ENCODE measurements around the gene NALCN. TPM values are rescaled to one million over a fixed set of nuclear protein-coding genes. Genes with fewer than 3 reads are reported as not detected.
A peak's percentile ranks its signal among the peaks of the same experiment; 100 is the strongest.

NALCN gene
- total RNA-seq, 1 donor: 11.2 TPM

DNA sequence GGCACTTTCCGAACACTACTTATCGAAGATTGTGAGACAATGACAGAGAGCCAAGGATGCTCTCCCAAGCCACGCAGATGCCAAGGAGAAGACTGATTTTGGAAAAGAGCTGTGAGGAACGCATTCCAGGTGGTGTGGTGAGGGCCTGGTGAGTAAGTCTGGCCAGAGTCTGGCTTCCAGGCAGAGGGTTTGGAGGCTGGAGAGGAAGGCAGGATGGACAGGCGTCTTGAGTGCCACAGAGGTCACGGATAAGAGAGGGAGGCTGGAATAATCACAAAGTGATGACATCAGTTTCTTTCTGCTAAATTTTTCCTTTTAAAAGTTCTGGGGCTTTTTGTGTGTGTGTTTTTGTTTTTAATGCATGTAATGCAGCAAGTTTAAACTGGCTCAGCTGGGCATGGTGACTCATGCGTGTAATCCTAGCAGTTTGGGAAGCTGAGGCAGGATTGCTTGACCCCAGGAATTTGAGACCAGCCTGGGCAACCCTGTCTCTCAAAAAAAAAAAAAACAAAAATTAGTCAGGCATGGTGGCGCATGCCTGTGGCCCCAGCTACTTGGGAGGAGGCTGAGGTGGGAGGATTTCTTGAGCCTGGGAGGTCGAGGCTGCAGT is 235.1 kb downstream of the NALCN start:
- Histone ChIP-seq H3K4me1 (ENCODE audit: insufficient read depth, low read length) (no peaks in the 10 kb centered on the region), H3K27ac (ENCODE audit: low read depth, low read length) (no peak overlapping the region), H3K36me3 (ENCODE audit: insufficient read depth, low read length) (no peaks in the 10 kb centered on the region), H3K79me2 (ENCODE audit: insufficient read depth, low read length) (no peaks in the 10 kb centered on the region), H3K9me3 (ENCODE audit: low read depth, low read length) (no peaks in the 10 kb centered on the region), H3K27me3 (ENCODE audit: insufficient read depth, low read length) (no peaks in the 10 kb centered on the region), H3K4me3 (ENCODE audit: insufficient read depth, low read length) (no peak overlapping the region), H2AFZ (ENCODE audit: low read length) (no peak overlapping the region), H4K20me1 (ENCODE audit: insufficient read depth, low read length) (no peaks in the 10 kb centered on the region), H3K4me2 (ENCODE audit: insufficient read depth, low read length) (no peak overlapping the region)
- DNase-seq (ENCODE audit: insufficient read length, low spot score, missing footprints): peak; percentile 4
- TF ChIP-seq, protein P1, sequence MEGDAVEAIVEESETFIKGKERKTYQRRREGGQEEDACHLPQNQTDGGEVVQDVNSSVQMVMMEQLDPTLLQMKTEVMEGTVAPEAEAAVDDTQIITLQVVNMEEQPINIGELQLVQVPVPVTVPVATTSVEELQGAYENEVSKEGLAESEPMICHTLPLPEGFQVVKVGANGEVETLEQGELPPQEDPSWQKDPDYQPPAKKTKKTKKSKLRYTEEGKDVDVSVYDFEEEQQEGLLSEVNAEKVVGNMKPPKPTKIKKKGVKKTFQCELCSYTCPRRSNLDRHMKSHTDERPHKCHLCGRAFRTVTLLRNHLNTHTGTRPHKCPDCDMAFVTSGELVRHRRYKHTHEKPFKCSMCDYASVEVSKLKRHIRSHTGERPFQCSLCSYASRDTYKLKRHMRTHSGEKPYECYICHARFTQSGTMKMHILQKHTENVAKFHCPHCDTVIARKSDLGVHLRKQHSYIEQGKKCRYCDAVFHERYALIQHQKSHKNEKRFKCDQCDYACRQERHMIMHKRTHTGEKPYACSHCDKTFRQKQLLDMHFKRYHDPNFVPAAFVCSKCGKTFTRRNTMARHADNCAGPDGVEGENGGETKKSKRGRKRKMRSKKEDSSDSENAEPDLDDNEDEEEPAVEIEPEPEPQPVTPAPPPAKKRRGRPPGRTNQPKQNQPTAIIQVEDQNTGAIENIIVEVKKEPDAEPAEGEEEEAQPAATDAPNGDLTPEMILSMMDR (IDR thresholded peaks at IDR 0.05; ENCODE audit: extremely low read depth, low read depth, low read length): no peak

DNA sequence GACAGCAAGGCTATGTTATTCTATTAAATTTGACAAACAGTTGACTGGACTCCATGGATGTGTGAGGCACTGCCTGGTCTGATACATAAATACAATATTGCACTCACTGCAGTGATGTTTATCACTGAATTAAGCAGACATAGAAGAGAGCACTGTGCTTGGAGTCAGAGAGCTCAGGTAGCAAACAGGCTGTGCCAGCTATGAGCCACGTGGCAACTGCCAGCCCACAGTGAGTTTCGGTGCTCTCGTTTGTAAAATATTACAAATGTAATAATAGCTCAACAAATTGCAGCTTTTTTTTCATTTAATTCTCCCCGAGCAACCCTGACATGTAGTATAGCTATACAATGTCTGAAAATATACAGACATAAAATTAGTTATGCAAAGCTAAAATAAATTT is 237.3 kb downstream of the NALCN start:
- Histone ChIP-seq H3K27me3 (ENCODE audit: insufficient read depth, low read length) (no peaks in the 10 kb centered on the region), H4K20me1 (ENCODE audit: insufficient read depth, low read length) (no peaks in the 10 kb centered on the region), H3K79me2 (ENCODE audit: insufficient read depth, low read length) (no peaks in the 10 kb centered on the region), H3K4me1 (ENCODE audit: insufficient read depth, low read length) (no peaks in the 10 kb centered on the region), H3K27ac (ENCODE audit: low read depth, low read length) (no peak overlapping the region), H3K4me2 (ENCODE audit: insufficient read depth, low read length) (no peak overlapping the region), H2AFZ (ENCODE audit: low read length) (no peak overlapping the region), H3K36me3 (ENCODE audit: insufficient read depth, low read length) (no peaks in the 10 kb centered on the region), H3K9me3 (ENCODE audit: low read depth, low read length) (no peaks in the 10 kb centered on the region), H3K4me3 (ENCODE audit: insufficient read depth, low read length) (no peak overlapping the region)
- TF ChIP-seq, protein P1 (IDR thresholded peaks at IDR 0.05; ENCODE audit: extremely low read depth, low read depth, low read length): no peak
- DNase-seq (ENCODE audit: insufficient read length, low spot score, missing footprints): no peak

DNA sequence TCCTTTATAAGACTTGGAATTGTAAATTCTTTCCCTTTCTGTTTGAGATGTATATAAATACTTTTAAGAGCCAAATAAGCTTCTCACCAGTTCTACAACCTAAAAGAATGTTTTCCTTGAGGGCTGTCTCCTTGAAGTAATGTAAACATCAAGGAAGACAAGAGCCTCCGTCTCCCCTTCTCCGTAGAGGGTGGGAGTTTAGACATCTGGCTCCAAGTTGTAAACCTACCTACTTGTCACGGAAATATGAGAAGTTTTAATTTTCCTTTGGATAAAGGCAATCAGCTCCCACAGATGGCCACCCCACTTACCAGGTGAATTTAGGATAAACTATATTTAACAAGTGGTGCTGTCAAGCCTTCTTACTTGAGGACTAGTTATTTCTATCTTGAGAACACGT is 237.9 kb downstream of the NALCN start:
- Histone ChIP-seq H2AFZ (ENCODE audit: low read length) (no peak overlapping the region), H3K27ac (ENCODE audit: low read depth, low read length) (no peak overlapping the region), H3K9me3 (ENCODE audit: low read depth, low read length) (no peaks in the 10 kb centered on the region), H4K20me1 (ENCODE audit: insufficient read depth, low read length) (no peaks in the 10 kb centered on the region), H3K4me2 (ENCODE audit: insufficient read depth, low read length) (no peak overlapping the region), H3K4me3 (ENCODE audit: insufficient read depth, low read length) (no peak overlapping the region), H3K36me3 (ENCODE audit: insufficient read depth, low read length) (no peaks in the 10 kb centered on the region), H3K27me3 (ENCODE audit: insufficient read depth, low read length) (no peaks in the 10 kb centered on the region), H3K79me2 (ENCODE audit: insufficient read depth, low read length) (no peaks in the 10 kb centered on the region), H3K4me1 (ENCODE audit: insufficient read depth, low read length) (no peaks in the 10 kb centered on the region)
- DNase-seq (ENCODE audit: insufficient read length, low spot score, missing footprints): no peak
- TF ChIP-seq, protein P1 (IDR thresholded peaks at IDR 0.05; ENCODE audit: extremely low read depth, low read depth, low read length): no peak

DNA sequence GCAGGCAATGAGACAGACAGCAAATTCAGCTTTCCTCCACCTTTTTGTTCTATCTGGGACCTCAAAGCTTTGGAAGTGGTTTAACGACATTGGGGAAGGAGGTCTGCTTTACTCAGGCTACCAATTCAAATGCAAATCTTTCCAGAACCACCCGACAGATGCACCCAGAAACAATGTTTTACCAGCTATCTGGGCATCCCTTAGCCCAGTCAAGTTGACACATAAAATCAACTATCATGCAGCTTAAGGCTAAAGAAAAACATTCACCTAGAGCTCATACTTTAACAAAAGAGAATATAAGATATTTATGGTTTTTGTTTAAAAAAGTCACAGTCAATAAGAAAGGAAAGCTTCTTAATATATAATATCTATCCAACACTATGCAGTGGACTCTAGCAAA is 246.0 kb downstream of the NALCN start:
- DNase-seq (ENCODE audit: insufficient read length, low spot score, missing footprints): no peak
- no peaks in the 10 kb centered on the region for H3K4me1 ChIP-seq (ENCODE audit: insufficient read depth, low read length)
- no peaks in the 10 kb centered on the region for H3K79me2 ChIP-seq (ENCODE audit: insufficient read depth, low read length)
- no peak overlapping the region for H3K4me2 ChIP-seq (ENCODE audit: insufficient read depth, low read length)
- no peaks in the 10 kb centered on the region for H4K20me1 ChIP-seq (ENCODE audit: insufficient read depth, low read length)
- no peaks in the 10 kb centered on the region for H3K27me3 ChIP-seq (ENCODE audit: insufficient read depth, low read length)
- H2AFZ ChIP-seq (ENCODE audit: low read length): no peak overlapping the region
- no peak overlapping the region for H3K4me3 ChIP-seq (ENCODE audit: insufficient read depth, low read length)
- H3K36me3 ChIP-seq (ENCODE audit: insufficient read depth, low read length): no peaks in the 10 kb centered on the region
- TF ChIP-seq, protein P1 (IDR thresholded peaks at IDR 0.05; ENCODE audit: extremely low read depth, low read depth, low read length): no peak
- no peaks in the 10 kb centered on the region for H3K9me3 ChIP-seq (ENCODE audit: low read depth, low read length)
- H3K27ac ChIP-seq (ENCODE audit: low read depth, low read length): no peak overlapping the region

All from osteoblast (primary cell).